ENCODE results near the gene TBCEL. TPM values are rescaled to one million over a fixed set of nuclear protein-coding genes. Genes with fewer than 3 reads are reported as not detected.
A peak's percentile ranks its signal among the peaks of the same experiment; 100 is the strongest.

TBCEL gene
- total RNA-seq (2021) (10.1 and 11.6 TPM in 2 replicates), Bru-seq, nascent RNA (percentile 76 among the genes with signal in this experiment), BruChase-seq, experiment 1, labeled RNA remaining after a 2-hour chase (percentile 82 among the genes with signal in this experiment), BruChase-seq, experiment 2, labeled RNA remaining after a 6-hour chase (percentile 73 among the genes with signal in this experiment)
- long read RNA-seq, full-length matches to known transcripts, result 4 of 9 reads
- long read RNA-seq, partial matches to known transcripts, result 1 of 9 reads
- long read RNA-seq, other reads (novel, unspliced or antisense), result 4 of 9 reads

GRCh38 chr11:121023848-121024751 lies at the start of gene TBCEL:
TSS of gene TBCEL (plus strand) at chr11:121024102. CDS start at chr11:121045691, 21,589 bp downstream.
- no peaks in the 10 kb centered on the region for H3K9me2 ChIP-seq (ENCODE audit: insufficient read depth)
- intact Hi-C loops (cut with micrococcal nuclease; ENCODE audit: unreplicated experiment), result no loop called here
- no peak within 1 kb of the TSS for H3K27ac ChIP-seq
- peak; percentile 45 to 68 for DNase-seq
- peak within 1 kb of the TSS; percentile 80 for H3K4me3 ChIP-seq
- 0 out of 2 replicates have a peak, but pooled peaks cover 7% of the 10 kb centered on the region for H3F3A ChIP-seq (ENCODE audit: insufficient read depth, low read depth)
- H4K20me1 ChIP-seq (ENCODE audit: insufficient read depth), result peaks cover 5% of the 10 kb centered on the region
- H3K36me3 ChIP-seq (ENCODE audit: low read depth), result no peaks in the 10 kb centered on the region
- peaks cover 10% of the 10 kb centered on the region for H3K4me1 ChIP-seq (replicated peaks; ENCODE audit: insufficient read depth)
- peak within 1 kb of the TSS; percentile 88 for H2AFZ ChIP-seq
- ChIA-PET POLR2A (ENCODE audit: unreplicated experiment) (no interaction called here), CTCF (no interaction called here)
- no TSS peak for BruUV-seq (replicated peaks)
- no peaks in the 10 kb centered on the region for H3K9me3 ChIP-seq (ENCODE audit: insufficient read depth, low read depth)
- peaks cover 21% of the 10 kb centered on the region for H3K27me3 ChIP-seq (ENCODE audit: insufficient read depth, low read depth)
- peak within 1 kb of the TSS; percentile 84 for H3K4me2 ChIP-seq
- no peak for TF ChIP-seq CTCF (conservative IDR thresholded peaks at IDR 0.05)
- TF ChIP-seq EZH2 (IDR thresholded peaks at IDR 0.05; ENCODE audit: low read depth), result no peak
- H3K79me2 ChIP-seq (ENCODE audit: low read depth), result peaks cover 18% of the 10 kb centered on the region

- no peak for DNase-seq
- no peak overlapping the region for H2AFZ ChIP-seq
- H4K20me1 ChIP-seq (ENCODE audit: insufficient read depth), result no peaks in the 10 kb centered on the region
- BruUV-seq (replicated peaks), result no TSS peak
- H3K4me3 ChIP-seq, result no peak overlapping the region
- no peaks in the 10 kb centered on the region for H3K9me2 ChIP-seq (ENCODE audit: insufficient read depth)
- H3K9me3 ChIP-seq (ENCODE audit: insufficient read depth, low read depth), result no peaks in the 10 kb centered on the region; the same call in 1 of the 2 replicates
- no peak overlapping the region for H3K4me2 ChIP-seq
- TF ChIP-seq EZH2 (IDR thresholded peaks at IDR 0.05; ENCODE audit: low read depth) (no peak), CTCF (conservative IDR thresholded peaks at IDR 0.05) (no peak)
- ChIA-PET POLR2A (ENCODE audit: unreplicated experiment) (no interaction called here), CTCF (no interaction called here)
- H3K27ac ChIP-seq, result no peak overlapping the region
- intact Hi-C loops (cut with micrococcal nuclease; ENCODE audit: unreplicated experiment), result no loop called here
- no peaks in the 10 kb centered on the region for H3K36me3 ChIP-seq (ENCODE audit: low read depth)
- H3K4me1 ChIP-seq (replicated peaks; ENCODE audit: insufficient read depth), result no peaks in the 10 kb centered on the region
- no peaks in the 10 kb centered on the region for H3K79me2 ChIP-seq (ENCODE audit: low read depth)
- no peaks in the 10 kb centered on the region for H3F3A ChIP-seq (ENCODE audit: insufficient read depth, low read depth)
- H3K27me3 ChIP-seq (ENCODE audit: insufficient read depth, low read depth), result peaks cover 98% of the 10 kb centered on the region
These were observed 49.4 kb upstream of the TBCEL start for GRCh38 chr11:120974466-120974865.

GRCh38 chr11:120974965-120975364 lies 48.9 kb upstream of the TBCEL start:
- H4K20me1 ChIP-seq (ENCODE audit: insufficient read depth), result no peaks in the 10 kb centered on the region
- DNase-seq, result no peak

More at GRCh38 chr11:120974965-120975364, 48.9 kb upstream of the TBCEL start:
- Histone ChIP-seq H3K36me3 (ENCODE audit: low read depth) (no peaks in the 10 kb centered on the region), H3K79me2 (ENCODE audit: low read depth) (no peaks in the 10 kb centered on the region), H3K9me2 (ENCODE audit: insufficient read depth) (no peaks in the 10 kb centered on the region), H3K27me3 (ENCODE audit: insufficient read depth, low read depth) (peaks cover 98% of the 10 kb centered on the region), H3K9me3 (ENCODE audit: insufficient read depth, low read depth) (no peaks in the 10 kb centered on the region; the same call in 1 of the 2 replicates), H3F3A (ENCODE audit: insufficient read depth, low read depth) (no peaks in the 10 kb centered on the region), H3K4me3 (no peak overlapping the region), H2AFZ (no peak overlapping the region), H3K27ac (no peak overlapping the region), H3K4me2 (no peak overlapping the region), H3K4me1 (replicated peaks; ENCODE audit: insufficient read depth) (no peaks in the 10 kb centered on the region)
- no TSS peak for BruUV-seq (replicated peaks)
- TF ChIP-seq CTCF (conservative IDR thresholded peaks at IDR 0.05) (no peak), EZH2 (IDR thresholded peaks at IDR 0.05; ENCODE audit: low read depth) (no peak)
- intact Hi-C loops (cut with micrococcal nuclease; ENCODE audit: unreplicated experiment), result no loop called here
- ChIA-PET POLR2A (ENCODE audit: unreplicated experiment) (no interaction called here), CTCF (no interaction called here)

All from PC-9 (cell line).